Suprapubic skin (tissue), 3 donors: ENCODE measurements around the gene RRAGD.

ENCODE experiments used
- EP300 ChIP-seq: sonication (generic); formaldehyde crosslinking; IDR thresholded peaks from one replicate; pipeline ENCODE4 v1.6.1; 2017; ENCODE audit warnings: antibody characterized with exemption
- POLR2A ChIP-seq, 2 donors: fragments of 450-650 bp; IDR thresholded peaks; one replicate each; pipeline ENCODE4 v1.6.1; 2017; ENCODE audit warnings: antibody characterized with exemption in 2 of 2, mild to moderate bottlenecking in 2 of 2, moderate library complexity in 2 of 2
- TF ChIP-seq, protein P1 (sequence below), 2 donors: fragments of 200-600 bp in 1 of 2; fragments of 450-650 bp in 1 of 2; sonication (generic) in 1 of 2; IDR thresholded peaks; one replicate each; pipeline ENCODE4 v1.5.1; 2016 to 2019; ENCODE audit warnings: antibody characterized with exemption in 2 of 2, mild to moderate bottlenecking in 1 of 2, moderate library complexity in 1 of 2

DNA sequence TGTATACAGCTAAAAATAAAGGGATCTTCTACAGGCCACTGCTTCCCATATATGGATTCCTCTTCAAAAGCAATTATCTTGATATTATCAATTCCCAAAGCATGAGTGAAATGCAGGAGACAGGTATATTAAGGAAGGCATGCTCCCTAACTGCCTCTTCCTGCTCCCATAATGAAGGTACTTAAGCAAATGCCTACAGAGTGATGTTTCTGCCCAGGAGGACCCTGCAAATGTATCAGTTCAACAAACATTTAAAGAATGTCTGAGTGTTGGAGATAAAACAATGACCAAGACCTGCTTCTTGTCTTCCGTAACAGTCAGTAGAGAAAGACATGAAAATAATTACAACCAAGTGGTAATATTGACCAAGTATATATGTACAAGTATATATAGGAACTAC is 63.7 kb downstream of the RRAGD start:
- TF ChIP-seq EP300 (no peak), POLR2A (IDR thresholded peaks at IDR 0.05) (no peak)
- TF ChIP-seq, protein P1, sequence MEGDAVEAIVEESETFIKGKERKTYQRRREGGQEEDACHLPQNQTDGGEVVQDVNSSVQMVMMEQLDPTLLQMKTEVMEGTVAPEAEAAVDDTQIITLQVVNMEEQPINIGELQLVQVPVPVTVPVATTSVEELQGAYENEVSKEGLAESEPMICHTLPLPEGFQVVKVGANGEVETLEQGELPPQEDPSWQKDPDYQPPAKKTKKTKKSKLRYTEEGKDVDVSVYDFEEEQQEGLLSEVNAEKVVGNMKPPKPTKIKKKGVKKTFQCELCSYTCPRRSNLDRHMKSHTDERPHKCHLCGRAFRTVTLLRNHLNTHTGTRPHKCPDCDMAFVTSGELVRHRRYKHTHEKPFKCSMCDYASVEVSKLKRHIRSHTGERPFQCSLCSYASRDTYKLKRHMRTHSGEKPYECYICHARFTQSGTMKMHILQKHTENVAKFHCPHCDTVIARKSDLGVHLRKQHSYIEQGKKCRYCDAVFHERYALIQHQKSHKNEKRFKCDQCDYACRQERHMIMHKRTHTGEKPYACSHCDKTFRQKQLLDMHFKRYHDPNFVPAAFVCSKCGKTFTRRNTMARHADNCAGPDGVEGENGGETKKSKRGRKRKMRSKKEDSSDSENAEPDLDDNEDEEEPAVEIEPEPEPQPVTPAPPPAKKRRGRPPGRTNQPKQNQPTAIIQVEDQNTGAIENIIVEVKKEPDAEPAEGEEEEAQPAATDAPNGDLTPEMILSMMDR (IDR thresholded peaks at IDR 0.05) = no peak
